Measurements from ENCODE around the gene SNX30.

DNA sequence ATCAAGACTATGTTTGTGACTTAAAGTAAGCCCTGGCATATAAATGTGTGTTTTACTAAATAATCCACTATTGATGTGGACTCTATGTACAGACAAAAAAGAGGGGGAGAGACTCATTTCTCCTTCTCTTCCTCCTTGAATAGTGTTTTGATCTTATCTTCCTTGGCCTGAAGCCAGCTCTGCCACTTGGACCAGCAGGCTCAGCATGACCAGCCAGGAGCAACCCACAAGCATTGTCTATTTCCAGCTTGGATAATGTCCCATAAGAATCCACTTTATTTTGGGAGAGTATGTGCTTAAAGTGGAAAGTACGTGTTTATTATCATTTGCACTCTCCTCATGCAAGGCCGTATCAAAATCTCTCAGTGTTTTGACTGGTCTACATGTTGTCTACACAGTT, 164.0 kb downstream of the SNX30 start:
- TF ChIP-seq, protein P1, sequence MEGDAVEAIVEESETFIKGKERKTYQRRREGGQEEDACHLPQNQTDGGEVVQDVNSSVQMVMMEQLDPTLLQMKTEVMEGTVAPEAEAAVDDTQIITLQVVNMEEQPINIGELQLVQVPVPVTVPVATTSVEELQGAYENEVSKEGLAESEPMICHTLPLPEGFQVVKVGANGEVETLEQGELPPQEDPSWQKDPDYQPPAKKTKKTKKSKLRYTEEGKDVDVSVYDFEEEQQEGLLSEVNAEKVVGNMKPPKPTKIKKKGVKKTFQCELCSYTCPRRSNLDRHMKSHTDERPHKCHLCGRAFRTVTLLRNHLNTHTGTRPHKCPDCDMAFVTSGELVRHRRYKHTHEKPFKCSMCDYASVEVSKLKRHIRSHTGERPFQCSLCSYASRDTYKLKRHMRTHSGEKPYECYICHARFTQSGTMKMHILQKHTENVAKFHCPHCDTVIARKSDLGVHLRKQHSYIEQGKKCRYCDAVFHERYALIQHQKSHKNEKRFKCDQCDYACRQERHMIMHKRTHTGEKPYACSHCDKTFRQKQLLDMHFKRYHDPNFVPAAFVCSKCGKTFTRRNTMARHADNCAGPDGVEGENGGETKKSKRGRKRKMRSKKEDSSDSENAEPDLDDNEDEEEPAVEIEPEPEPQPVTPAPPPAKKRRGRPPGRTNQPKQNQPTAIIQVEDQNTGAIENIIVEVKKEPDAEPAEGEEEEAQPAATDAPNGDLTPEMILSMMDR (conservative IDR thresholded peaks at IDR 0.05): no peak
- TF ChIP-seq EZH2 (IDR thresholded peaks at IDR 0.05; ENCODE audit: low read depth): no peak
